NCI-H1436 treated with DMSO at 0.1 percent for 48 hours (cell line): Measurements from ENCODE around the gene PNMT.
"Not testable (repeated sequence)": the region's sequence is repeated elsewhere in the genome, so short reads cannot be mapped to it uniquely, and the experiment has no call there.

Source experiments
- DNase-seq: peaks from one replicate; lab custom pipeline; 2025; lab: John Stamatoyannopoulos, UW

PNMT gene

GRCh38 chr17:39709319-39709997 lies 41.2 kb downstream of the PNMT start:
- DNase-seq = no peak

- DNase-seq = no peak
Observed at GRCh38 chr17:39709998-39710964, 42.0 kb downstream of the PNMT start.

GRCh38 chr17:39711071-39711470 lies 42.8 kb downstream of the PNMT start:
- DNase-seq = not testable (repeated sequence)

- DNase-seq = no peak
Observed at GRCh38 chr17:39711851-39712250, 43.6 kb downstream of the PNMT start.

- DNase-seq = no peak
Observed at GRCh38 chr17:39714234-39714633, 46.0 kb downstream of the PNMT start.

GRCh38 chr17:39715375-39716072 lies 47.3 kb downstream of the PNMT start:
- DNase-seq = no peak

- no peak for DNase-seq
Observed at GRCh38 chr17:39716073-39716818, 48.0 kb downstream of the PNMT start.

GRCh38 chr17:39716879-39717536 lies 48.8 kb downstream of the PNMT start:
- DNase-seq = no peak

GRCh38 chr17:39717660-39718059 lies 49.4 kb downstream of the PNMT start:
- no peak for DNase-seq

GRCh38 chr17:39719563-39720355 lies 51.5 kb downstream of the PNMT start:
- no peak for DNase-seq
